GM10266 (cell line): ENCODE data around the gene RELL2.
A peak's percentile ranks its signal among the peaks of the same experiment; 100 is the strongest.

Experiments
- DNase-seq: peaks from one replicate; pipeline ENCODE4 v3.0.0; 2012; ENCODE audit errors: extremely low spot score
- TF ChIP-seq, protein P1 (sequence below): IDR thresholded peaks from 2 replicates; pipeline ENCODE4 v1.5.1; 2012; ENCODE audit warnings: mild to moderate bottlenecking, low read depth; ENCODE audit not compliant: control insufficient read depth, insufficient read depth; ENCODE audit errors: missing control alignments

Gene RELL2

DNA sequence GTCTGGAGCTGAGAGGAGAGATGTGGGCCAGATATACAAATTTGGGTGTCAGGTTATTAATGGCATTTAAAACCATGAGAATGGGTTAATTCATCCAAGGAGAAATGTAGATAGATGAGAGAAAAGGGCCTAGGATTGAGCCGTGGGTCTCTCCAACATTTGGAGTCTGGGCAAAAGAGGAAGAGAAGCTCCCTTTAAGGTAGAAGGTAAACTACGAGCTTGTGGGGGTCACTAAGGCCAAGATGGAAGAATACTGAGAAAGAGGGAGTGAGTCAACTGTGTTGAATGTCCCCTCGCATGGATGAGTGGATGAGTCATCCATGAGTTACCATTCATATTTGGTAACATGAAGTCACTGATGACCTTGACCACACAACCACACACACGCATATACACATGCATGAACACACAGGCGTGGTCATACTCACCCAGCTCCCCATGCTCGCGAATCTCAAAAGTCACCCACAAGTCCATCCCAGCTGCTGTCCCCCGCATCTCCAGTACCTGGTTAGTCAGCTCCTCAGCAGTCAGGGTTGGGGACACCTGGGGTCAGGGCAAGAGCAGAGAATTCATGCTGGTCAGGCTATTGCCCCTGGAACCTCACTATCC, 21.2 kb downstream of the RELL2 start:
- DNase-seq, result no peak
- TF ChIP-seq, protein P1, sequence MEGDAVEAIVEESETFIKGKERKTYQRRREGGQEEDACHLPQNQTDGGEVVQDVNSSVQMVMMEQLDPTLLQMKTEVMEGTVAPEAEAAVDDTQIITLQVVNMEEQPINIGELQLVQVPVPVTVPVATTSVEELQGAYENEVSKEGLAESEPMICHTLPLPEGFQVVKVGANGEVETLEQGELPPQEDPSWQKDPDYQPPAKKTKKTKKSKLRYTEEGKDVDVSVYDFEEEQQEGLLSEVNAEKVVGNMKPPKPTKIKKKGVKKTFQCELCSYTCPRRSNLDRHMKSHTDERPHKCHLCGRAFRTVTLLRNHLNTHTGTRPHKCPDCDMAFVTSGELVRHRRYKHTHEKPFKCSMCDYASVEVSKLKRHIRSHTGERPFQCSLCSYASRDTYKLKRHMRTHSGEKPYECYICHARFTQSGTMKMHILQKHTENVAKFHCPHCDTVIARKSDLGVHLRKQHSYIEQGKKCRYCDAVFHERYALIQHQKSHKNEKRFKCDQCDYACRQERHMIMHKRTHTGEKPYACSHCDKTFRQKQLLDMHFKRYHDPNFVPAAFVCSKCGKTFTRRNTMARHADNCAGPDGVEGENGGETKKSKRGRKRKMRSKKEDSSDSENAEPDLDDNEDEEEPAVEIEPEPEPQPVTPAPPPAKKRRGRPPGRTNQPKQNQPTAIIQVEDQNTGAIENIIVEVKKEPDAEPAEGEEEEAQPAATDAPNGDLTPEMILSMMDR, result no peak

DNA sequence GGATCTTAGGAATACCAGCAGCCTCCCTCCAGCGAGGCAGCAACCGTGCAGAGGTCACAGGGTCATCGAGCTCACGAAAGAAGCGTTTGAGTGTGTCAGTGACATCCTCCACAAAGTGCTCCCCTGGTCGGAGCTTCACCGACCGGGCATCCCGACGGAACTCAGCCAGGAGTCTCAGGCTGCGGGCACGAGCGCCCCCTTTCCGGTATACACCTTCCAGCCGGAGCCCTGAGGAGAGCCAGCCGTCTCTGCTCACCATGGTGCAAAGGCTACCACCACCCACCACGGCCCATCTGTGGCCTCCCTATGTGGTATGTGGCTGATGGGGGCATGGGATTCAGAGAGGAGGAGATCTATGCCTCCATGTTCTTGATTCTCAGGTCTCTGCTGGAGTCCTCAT, 25.2 kb downstream of the RELL2 start:
- no peak for DNase-seq
- TF ChIP-seq, protein P1, result no peak

DNA sequence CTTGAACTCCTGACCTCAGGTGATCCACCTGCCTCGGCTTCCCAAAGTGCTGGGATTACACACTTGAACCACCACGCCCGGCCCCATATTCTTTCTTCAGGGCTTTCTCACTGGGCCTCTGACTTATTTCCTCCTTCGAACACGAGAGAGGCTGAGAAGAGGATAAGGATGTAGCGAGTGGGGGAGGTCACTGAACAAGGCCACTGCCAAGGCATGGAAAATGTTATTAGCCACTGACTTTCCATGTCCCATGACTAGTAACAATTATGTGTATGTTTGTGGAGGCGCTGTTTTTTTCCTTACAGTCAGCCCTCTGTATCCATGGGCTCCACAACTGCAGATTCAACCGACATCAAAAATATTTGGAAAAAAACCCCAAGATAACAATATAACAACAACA, 26.7 kb downstream of the RELL2 start:
- TF ChIP-seq, protein P1, result no peak
- no peak for DNase-seq

DNA sequence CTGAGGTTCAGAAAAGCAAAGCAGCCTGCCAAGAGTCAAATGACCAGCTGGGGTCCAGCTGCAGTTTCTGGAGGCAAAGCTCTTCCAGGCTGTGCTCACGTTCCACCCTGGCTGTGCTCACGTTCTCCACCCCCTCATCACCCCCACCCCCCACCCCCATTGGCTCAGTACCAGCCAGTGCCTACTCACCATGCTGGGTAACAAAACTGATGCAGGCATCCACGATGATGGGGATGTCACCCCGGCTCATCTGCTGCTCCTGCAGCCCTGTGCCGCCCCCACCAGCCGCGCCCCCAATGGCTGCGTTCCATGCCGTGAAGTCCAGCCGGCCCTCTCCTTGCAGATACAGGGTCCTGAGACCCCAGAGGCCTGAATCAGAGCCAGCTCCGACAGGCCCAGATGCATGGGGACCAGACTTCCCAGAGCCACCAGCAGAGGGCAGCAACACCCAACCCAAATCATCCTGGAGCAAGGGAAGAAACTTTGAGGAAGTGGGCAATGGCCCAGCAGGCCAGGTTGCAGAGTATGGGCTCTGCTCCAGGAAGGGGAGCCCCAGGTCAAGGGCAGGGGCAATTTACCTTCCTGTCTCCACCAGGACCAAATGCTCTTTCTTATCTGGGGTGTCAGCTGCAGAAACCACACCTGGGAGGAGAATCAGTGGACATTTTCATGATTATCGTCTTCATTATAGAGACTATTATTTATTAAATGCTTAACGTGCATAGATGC, 28.1 kb downstream of the RELL2 start:
- TF ChIP-seq, protein P1, result peak; percentile 91
- DNase-seq, result peak; percentile 87

DNA sequence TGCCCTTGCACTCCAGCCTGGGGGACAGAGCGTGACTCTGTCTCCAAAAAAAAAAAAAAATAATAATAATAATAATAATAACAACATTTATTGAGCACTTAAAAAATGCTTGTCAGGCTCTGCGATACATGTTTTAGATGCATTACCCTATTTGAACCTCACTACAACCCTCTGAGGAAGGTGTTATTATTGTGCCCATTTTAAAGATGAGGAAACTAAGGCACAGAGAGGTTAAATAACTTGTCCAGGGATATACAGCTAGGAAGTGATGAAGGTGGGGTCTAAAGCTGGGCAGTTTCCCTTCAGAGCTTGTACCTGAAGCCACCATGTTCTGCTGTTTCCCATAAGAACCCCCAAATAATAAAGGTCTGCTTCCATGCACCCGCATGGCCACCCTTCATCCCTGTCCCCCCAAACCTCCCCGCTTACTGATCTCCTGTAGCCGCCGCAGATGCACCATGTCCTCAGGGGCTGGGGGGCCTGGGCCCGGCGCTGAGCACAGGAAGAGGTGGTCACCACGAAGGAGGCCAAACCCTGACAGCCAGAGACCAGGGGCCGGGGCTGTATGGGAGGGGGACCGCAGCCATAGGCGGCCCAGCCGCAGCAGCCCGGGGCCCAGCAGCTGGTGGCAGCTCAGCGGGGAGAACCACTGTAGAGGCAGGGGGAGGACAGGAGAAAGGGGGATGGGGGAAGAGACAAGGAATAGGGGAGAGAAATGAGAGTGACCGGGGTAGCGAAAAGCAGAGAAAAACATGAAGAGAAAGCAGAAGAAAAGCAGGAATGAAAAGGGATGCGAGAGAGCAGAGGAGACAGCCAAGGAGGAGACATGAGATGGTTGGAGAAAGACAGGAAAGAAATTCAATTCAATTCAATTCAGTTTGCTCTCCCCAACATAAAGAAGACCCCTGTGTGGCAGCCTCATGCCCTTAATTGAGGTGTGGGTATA, 29.5 kb downstream of the RELL2 start:
- TF ChIP-seq, protein P1, result no peak
- DNase-seq, result no peak

DNA sequence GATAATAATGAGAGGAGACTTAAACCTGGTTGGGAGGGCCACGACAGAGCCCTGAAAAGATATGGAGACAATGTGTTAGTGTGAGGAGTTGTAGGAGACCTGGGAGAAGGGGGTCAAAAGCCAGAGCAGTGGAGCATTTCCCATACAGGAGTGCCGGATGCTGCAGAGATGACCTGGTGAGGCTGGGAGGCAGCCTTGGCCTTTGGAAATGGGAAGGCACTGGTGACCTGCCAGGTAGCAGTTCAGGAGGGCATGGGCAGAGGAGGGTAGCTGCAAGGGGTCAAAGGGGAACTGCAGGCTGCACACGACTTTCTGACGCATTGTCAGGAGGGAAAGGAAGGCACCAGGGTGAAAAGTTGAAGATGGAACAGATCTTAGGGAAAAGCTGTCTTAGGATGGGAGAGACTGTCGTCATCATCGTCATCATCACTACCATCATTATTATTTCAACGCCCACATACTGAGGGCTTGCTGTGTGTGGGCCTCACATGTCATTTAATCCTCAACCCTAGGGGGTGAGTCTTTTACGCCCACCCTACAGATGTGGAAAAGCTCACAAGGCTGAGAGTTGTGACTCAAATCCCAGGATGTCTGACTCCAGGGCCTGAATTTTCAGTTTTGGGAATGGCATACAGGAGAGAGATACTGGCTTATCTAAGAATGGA, 31.9 kb downstream of the RELL2 start:
- no peak for DNase-seq
- TF ChIP-seq, protein P1, result no peak
